Prostate gland (tissue), 2 donors: ENCODE measurements around the gene SMURF2.

Experiments
- CTCF ChIP-seq, 4 experiments: fragments of 200-600 bp in 2 of 4; fragments of 450-650 bp in 2 of 4; sonication (generic) in 2 of 4; IDR thresholded peaks; 1 replicate in 3 of 4; 2 replicates in 1 of 4; pipeline ENCODE4 v1.5.1; 2016 to 2019; ENCODE audit warnings: antibody characterized with exemption in 4 of 4, mild to moderate bottlenecking in 2 of 4, moderate library complexity in 2 of 4
- POLR2AphosphoS5 ChIP-seq: sonication (generic); formaldehyde crosslinking; IDR thresholded peaks from one replicate; pipeline ENCODE4 v1.6.1; 2017; ENCODE audit warnings: antibody characterized with exemption

GRCh38 chr17:64527914-64528313 lies 134.2 kb downstream of the SMURF2 start:
- no peak for TF ChIP-seq CTCF (IDR thresholded peaks at IDR 0.05)
- no peak for TF ChIP-seq POLR2AphosphoS5
